Measurements from ENCODE around the gene ARHGAP36.

DNA sequence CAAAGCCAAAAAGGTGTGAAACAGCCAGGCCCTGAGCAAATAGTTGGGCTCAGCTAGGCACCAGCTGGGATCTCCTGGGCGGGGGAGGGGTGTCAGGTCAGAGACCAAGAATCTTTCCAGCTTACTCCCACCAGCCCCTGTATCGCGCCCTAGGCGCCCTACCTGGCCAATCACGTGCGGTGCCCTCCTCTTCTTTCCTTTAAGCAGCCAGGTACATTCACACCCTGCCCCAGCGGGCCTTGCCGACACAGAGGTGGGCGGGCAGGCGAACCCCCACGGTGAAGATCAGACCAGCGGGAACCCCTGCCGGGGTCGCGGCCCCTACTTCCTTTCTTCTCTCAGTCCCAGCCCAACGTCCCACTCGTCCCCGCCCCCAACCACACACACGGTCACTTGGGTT lies 9.1 kb downstream of the ARHGAP36 start:
- TF ChIP-seq NFE2 (IDR thresholded peaks at IDR 0.05; ENCODE audit: low read depth) (no peak), ETV6 (IDR thresholded peaks at IDR 0.05; ENCODE audit: borderline replicate concordance in 1 of 2, low read depth in 2 of 2, low read length in 1 of 2) (no peak), ETV6 (CRISPR knock-in tag; IDR thresholded peaks at IDR 0.05; ENCODE audit: borderline replicate concordance) (no peak), IRF2 (CRISPR knock-in tag; IDR thresholded peaks at IDR 0.05) (no peak), FOXA3 (CRISPR knock-in tag; conservative IDR thresholded peaks at IDR 0.05 in 1 of 2, IDR thresholded peaks at IDR 0.05 in 1 of 2) (no peak), U2AF2 (optimal IDR thresholded peaks at IDR 0.05; ENCODE audit: low read depth, low read length) (no peak)
- TF ChIP-seq, protein P1, sequence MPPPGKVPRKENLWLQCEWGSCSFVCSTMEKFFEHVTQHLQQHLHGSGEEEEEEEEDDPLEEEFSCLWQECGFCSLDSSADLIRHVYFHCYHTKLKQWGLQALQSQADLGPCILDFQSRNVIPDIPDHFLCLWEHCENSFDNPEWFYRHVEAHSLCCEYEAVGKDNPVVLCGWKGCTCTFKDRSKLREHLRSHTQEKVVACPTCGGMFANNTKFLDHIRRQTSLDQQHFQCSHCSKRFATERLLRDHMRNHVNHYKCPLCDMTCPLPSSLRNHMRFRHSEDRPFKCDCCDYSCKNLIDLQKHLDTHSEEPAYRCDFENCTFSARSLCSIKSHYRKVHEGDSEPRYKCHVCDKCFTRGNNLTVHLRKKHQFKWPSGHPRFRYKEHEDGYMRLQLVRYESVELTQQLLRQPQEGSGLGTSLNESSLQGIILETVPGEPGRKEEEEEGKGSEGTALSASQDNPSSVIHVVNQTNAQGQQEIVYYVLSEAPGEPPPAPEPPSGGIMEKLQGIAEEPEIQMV (tag; conservative IDR thresholded peaks at IDR 0.05; ENCODE audit: low read depth), result no peak
- TF ChIP-seq, protein P2, sequence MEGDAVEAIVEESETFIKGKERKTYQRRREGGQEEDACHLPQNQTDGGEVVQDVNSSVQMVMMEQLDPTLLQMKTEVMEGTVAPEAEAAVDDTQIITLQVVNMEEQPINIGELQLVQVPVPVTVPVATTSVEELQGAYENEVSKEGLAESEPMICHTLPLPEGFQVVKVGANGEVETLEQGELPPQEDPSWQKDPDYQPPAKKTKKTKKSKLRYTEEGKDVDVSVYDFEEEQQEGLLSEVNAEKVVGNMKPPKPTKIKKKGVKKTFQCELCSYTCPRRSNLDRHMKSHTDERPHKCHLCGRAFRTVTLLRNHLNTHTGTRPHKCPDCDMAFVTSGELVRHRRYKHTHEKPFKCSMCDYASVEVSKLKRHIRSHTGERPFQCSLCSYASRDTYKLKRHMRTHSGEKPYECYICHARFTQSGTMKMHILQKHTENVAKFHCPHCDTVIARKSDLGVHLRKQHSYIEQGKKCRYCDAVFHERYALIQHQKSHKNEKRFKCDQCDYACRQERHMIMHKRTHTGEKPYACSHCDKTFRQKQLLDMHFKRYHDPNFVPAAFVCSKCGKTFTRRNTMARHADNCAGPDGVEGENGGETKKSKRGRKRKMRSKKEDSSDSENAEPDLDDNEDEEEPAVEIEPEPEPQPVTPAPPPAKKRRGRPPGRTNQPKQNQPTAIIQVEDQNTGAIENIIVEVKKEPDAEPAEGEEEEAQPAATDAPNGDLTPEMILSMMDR (IDR thresholded peaks at IDR 0.05 in 2 of 3, conservative IDR thresholded peaks at IDR 0.05 in 1 of 3; ENCODE audit: insufficient read depth in 2 of 3, low read depth in 1 of 3, low read length in 3 of 3), result no peak
- TF ChIP-seq, protein P3, sequence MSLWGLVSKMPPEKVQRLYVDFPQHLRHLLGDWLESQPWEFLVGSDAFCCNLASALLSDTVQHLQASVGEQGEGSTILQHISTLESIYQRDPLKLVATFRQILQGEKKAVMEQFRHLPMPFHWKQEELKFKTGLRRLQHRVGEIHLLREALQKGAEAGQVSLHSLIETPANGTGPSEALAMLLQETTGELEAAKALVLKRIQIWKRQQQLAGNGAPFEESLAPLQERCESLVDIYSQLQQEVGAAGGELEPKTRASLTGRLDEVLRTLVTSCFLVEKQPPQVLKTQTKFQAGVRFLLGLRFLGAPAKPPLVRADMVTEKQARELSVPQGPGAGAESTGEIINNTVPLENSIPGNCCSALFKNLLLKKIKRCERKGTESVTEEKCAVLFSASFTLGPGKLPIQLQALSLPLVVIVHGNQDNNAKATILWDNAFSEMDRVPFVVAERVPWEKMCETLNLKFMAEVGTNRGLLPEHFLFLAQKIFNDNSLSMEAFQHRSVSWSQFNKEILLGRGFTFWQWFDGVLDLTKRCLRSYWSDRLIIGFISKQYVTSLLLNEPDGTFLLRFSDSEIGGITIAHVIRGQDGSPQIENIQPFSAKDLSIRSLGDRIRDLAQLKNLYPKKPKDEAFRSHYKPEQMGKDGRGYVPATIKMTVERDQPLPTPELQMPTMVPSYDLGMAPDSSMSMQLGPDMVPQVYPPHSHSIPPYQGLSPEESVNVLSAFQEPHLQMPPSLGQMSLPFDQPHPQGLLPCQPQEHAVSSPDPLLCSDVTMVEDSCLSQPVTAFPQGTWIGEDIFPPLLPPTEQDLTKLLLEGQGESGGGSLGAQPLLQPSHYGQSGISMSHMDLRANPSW (CRISPR knock-in tag; IDR thresholded peaks at IDR 0.05), result no peak

Measured in K562 (cell line).